Endothelial cell of umbilical vein (primary cell): ENCODE results near the gene MIS18BP1. TPM values are rescaled to one million over a fixed set of nuclear protein-coding genes. Genes with fewer than 3 reads are reported as not detected.

Experiments used
- BruUV-seq: library from RNA; stranded (reverse); fragments of 400-500 nt; replicated peaks from 2 replicates; lab custom pipeline; 2021; lab: Mats Ljungman, UMichigan
- CTCF ChIA-PET: fragments of 300-600, 350-600 bp; sonication (Branson Sonifier 250); formaldehyde crosslinking; loops from one replicate; lab custom pipeline; 2021; ENCODE audit warnings: antibody characterized with exemption, inconsistent platforms; lab: Charles Lee
- POLR2A ChIA-PET: fragments of 300-600, 350-600 bp; sonication (Branson Sonifier 250); formaldehyde crosslinking; loops from one replicate; lab custom pipeline; 2021; ENCODE audit warnings: antibody characterized with exemption, inconsistent platforms; lab: Charles Lee
- DNase-seq: peaks from one replicate; pipeline ENCODE4 v3.0.0-alpha.2; 2011; ENCODE audit warnings: low read depth, low spot score
- FAIRE-seq: peaks from 2 replicates; lab custom pipeline; 2011; peaks lifted over from hg19 to GRCh38; lab: Jason Lieb, UNC
- H2AFZ ChIP-seq: 2 replicates; pipeline ENCODE4 v1.6.0; 2012; ENCODE audit warnings: low read depth, low read length, control low read depth, inconsistent platforms
- H3K27ac ChIP-seq: 2 replicates; pipeline ENCODE4 v1.5.1; 2011; ENCODE audit warnings: low read depth, mild to moderate bottlenecking, control low read depth, low read length, moderate library complexity; ENCODE audit not compliant: insufficient read depth
- H3K27me3 ChIP-seq, 2 experiments: 2 replicates each; pipeline versions ENCODE4 v1.6.0 to v1.6.1; 2011; ENCODE audit warnings: low read length in 2 of 2, mixed read lengths in 1 of 2; ENCODE audit not compliant: control insufficient read depth in 2 of 2, insufficient read depth in 2 of 2
- H3K36me3 ChIP-seq, 2 experiments: 2 replicates in 1 of 2; 3 replicates in 1 of 2; pipeline ENCODE4 v1.5.1; 2011; ENCODE audit warnings: low read length in 2 of 2, mild to moderate bottlenecking in 1 of 2, moderate library complexity in 1 of 2; ENCODE audit not compliant: control insufficient read depth in 2 of 2, insufficient read depth in 2 of 2; ENCODE audit errors: extremely low read depth in 1 of 2
- H3K4me1 ChIP-seq: 3 replicates; pipeline ENCODE4 v1.5.1; 2011; ENCODE audit warnings: mild to moderate bottlenecking, low read length; ENCODE audit not compliant: control insufficient read depth, insufficient read depth; ENCODE audit errors: extremely low read depth
- H3K4me2 ChIP-seq: 2 replicates; pipeline ENCODE4 v1.6.1; 2011; ENCODE audit warnings: low read length, control low read depth, mixed read lengths; ENCODE audit not compliant: insufficient read depth
- H3K4me3 ChIP-seq, 3 experiments: fragments of 200-600 bp in 1 of 3; sonication (generic), shearing (Covaris generic) in 1 of 3; replicated peaks in 1 of 3; 2 replicates each; pipeline ENCODE4 v1.5.1; 2011 to 2016; ENCODE audit warnings: control low read depth in 3 of 3, low read length in 3 of 3, mild to moderate bottlenecking in 2 of 3, inconsistent platforms in 1 of 3, low read depth in 1 of 3, moderate library complexity in 1 of 3; ENCODE audit not compliant: insufficient read depth in 1 of 3
- H3K79me2 ChIP-seq: 2 replicates; pipeline ENCODE4 v1.6.0; 2012; ENCODE audit warnings: low read length, inconsistent platforms; ENCODE audit not compliant: control insufficient read depth, insufficient read depth
- H3K9ac ChIP-seq: replicated peaks from 2 replicates; pipeline ENCODE3; 2011; ENCODE audit warnings: low read length, control low read depth; ENCODE audit not compliant: insufficient read depth; ENCODE audit errors: extremely low read depth
- H3K9me1 ChIP-seq: replicated peaks from 3 replicates; pipeline ENCODE4 v1.6.0; 2011; ENCODE audit warnings: mild to moderate bottlenecking, low read length; ENCODE audit not compliant: control insufficient read depth, insufficient read depth; ENCODE audit errors: extremely low read depth
- H3K9me3 ChIP-seq: replicated peaks from 2 replicates; pipeline ENCODE4 v1.5.1; 2012; ENCODE audit warnings: low read length, inconsistent platforms; ENCODE audit not compliant: control insufficient read depth, insufficient read depth
- H4K20me1 ChIP-seq: replicated peaks from 2 replicates; pipeline ENCODE3; 2011; ENCODE audit warnings: mild to moderate bottlenecking, low read length; ENCODE audit not compliant: control insufficient read depth, insufficient read depth; ENCODE audit errors: extremely low read depth
- CTCF ChIP-seq, 2 donors: IDR thresholded peaks; 1 replicate in 1 of 2; 2 replicates in 1 of 2; pipeline ENCODE4 v1.5.1; 2011; ENCODE audit warnings: low read length in 2 of 2, mild to moderate bottlenecking in 2 of 2, moderate library complexity in 2 of 2, control low read depth in 1 of 2, inconsistent platforms in 1 of 2, low read depth in 1 of 2; ENCODE audit not compliant: insufficient read depth in 1 of 2; ENCODE audit errors: extremely low read depth in 1 of 2
- EZH2 ChIP-seq: IDR thresholded peaks from 2 replicates; pipeline ENCODE4 v1.6.1; 2012; ENCODE audit warnings: borderline replicate concordance, low read depth, mild to moderate bottlenecking, moderate library complexity, low read length, inconsistent platforms; ENCODE audit not compliant: severe bottlenecking
- FOS ChIP-seq: IDR thresholded peaks from 2 replicates; pipeline ENCODE4 v1.6.1; 2011; ENCODE audit warnings: mild to moderate bottlenecking, low read length, moderate library complexity, borderline replicate concordance; ENCODE audit not compliant: insufficient read depth
- GATA2 ChIP-seq: IDR thresholded peaks from 2 replicates; pipeline ENCODE4 v1.7.0; 2011; ENCODE audit warnings: low read depth, mild to moderate bottlenecking, moderate library complexity, mixed read lengths, low read length; ENCODE audit not compliant: insufficient read length, insufficient read depth
- JUN ChIP-seq: IDR thresholded peaks from 2 replicates; pipeline ENCODE4 v1.6.1; 2011; ENCODE audit warnings: borderline replicate concordance, low read depth; ENCODE audit not compliant: insufficient read length, insufficient read depth
- MAX ChIP-seq: IDR thresholded peaks from 2 replicates; pipeline ENCODE4 v1.6.1; 2011; ENCODE audit not compliant: insufficient read depth, insufficient read length
- MYC ChIP-seq: IDR thresholded peaks from one replicate; pipeline ENCODE4 v1.6.1; 2011; ENCODE audit warnings: mild to moderate bottlenecking, low read depth, low read length
- POLR2A ChIP-seq: IDR thresholded peaks from 2 replicates; pipeline ENCODE4 v1.6.1; 2012; ENCODE audit warnings: low read depth, mild to moderate bottlenecking, control low read depth, low read length
- POLR2AphosphoS5 ChIP-seq: IDR thresholded peaks from 2 replicates; pipeline ENCODE4 v1.6.1; 2012; ENCODE audit warnings: low read depth, mild to moderate bottlenecking, control low read depth, low read length, moderate library complexity; ENCODE audit not compliant: insufficient read depth
- dilution Hi-C: fragments of 300-500 bp; cut with MboI; formaldehyde crosslinking; loops from one replicate; pipeline ENCODE4 v1.15.0; 2019; ENCODE audit warnings: low sequenced_read_pairs; ENCODE audit not compliant: extremely low pct_ligation_motif_present
- intact Hi-C: fragments of 100-400 bp; cut with micrococcal nuclease; formaldehyde crosslinking; loops from one replicate; pipeline ENCODE4 v1.10.0; 2022
- polyA plus RNA-seq, 4 experiments: library from polyadenylated mRNA; depleted of rRNA in 3 of 4; stranded (reverse) in 3 of 4; unstranded in 1 of 4; fragments of >200 nt; gene quantifications; 2 replicates each; pipeline versions ENCODE4 v1.2.1 to v1.2.3, GENCODE V29; 2011 to 2012; ENCODE audit warnings: missing spikeins in 1 of 4
- total RNA-seq: library from RNA; stranded (reverse); gene quantifications from 2 replicates; pipeline ENCODE4 v1.2.3, GENCODE V29; 2021

The MIS18BP1 gene
- total and polyA plus RNA-seq, 2 donors (not counting 3 experiments of a cell fraction or from before 2014, with no cell fraction given) = 8.9 to 43.3 TPM

GRCh38 chr14:45238988-45239387 is 14.0 kb downstream of the MIS18BP1 start:
- FAIRE-seq = no peak
- Histone ChIP-seq H3K9me1 (no peaks in the 10 kb centered on the region), H3K4me2 (no peak overlapping the region), H3K27ac (no peak overlapping the region), H4K20me1 (no peaks in the 10 kb centered on the region), H3K4me1 (peaks cover 5% of the 10 kb centered on the region), H3K4me3 (no peak overlapping the region), H3K9me3 (no peaks in the 10 kb centered on the region), H3K36me3 (peaks cover 3 to 10% of the 10 kb centered on the region in 2 experiments), H3K27me3 (no peaks in the 10 kb centered on the region), H3K9ac (no peak overlapping the region), H3K79me2 (peaks cover 55% of the 10 kb centered on the region), H2AFZ (no peak overlapping the region)
- ChIA-PET POLR2A (no interaction called here), CTCF (no interaction called here)
- no TSS peak for BruUV-seq
- intact Hi-C loops = no loop called here
- no peak for TF ChIP-seq POLR2AphosphoS5
- TF ChIP-seq GATA2 = no peak
- no peak for TF ChIP-seq CTCF (IDR thresholded peaks at IDR 0.05; ENCODE audit: extremely low read depth in 1 of 2, insufficient read depth in 1 of 2, low read depth in 1 of 2, low read length in 2 of 2)
- TF ChIP-seq POLR2A = no peak
- TF ChIP-seq EZH2 = no peak
- no peak for TF ChIP-seq JUN
- no peak for TF ChIP-seq FOS
- TF ChIP-seq MAX = no peak
- no peak for TF ChIP-seq MYC
- dilution Hi-C loops = no loop called here
- DNase-seq = no peak
